Measurements from ENCODE around the gene LCN10.

LCN10 gene

GRCh38 chr9:136690806-136691261 is 51.9 kb downstream of the LCN10 start (continued):
- TF ChIP-seq PATZ1 (CRISPR knock-in tag; IDR thresholded peaks at IDR 0.05; ENCODE audit: borderline replicate concordance) (no peak), GLIS3 (CRISPR knock-in tag; IDR thresholded peaks at IDR 0.05) (no peak), BACH2 (CRISPR knock-in tag; IDR thresholded peaks at IDR 0.05; ENCODE audit: borderline replicate concordance) (no peak), ESRRG (CRISPR knock-in tag; IDR thresholded peaks at IDR 0.05) (no peak), RARB (CRISPR knock-in tag; IDR thresholded peaks at IDR 0.05) (no peak), PPARA (CRISPR knock-in tag; IDR thresholded peaks at IDR 0.05; ENCODE audit: borderline replicate concordance) (no peak), CSRNP3 (CRISPR knock-in tag; IDR thresholded peaks at IDR 0.05) (no peak), ZNF565 (CRISPR knock-in tag; conservative IDR thresholded peaks at IDR 0.05; ENCODE audit: low read depth) (no peak)

- ATAC-seq = no peak
These were observed 52.5 kb downstream of the LCN10 start for GRCh38 chr9:136690104-136690805.

GRCh38 chr9:136689108-136689460 is 53.7 kb downstream of the LCN10 start:
- no peak for ATAC-seq
- TF ChIP-seq PATZ1 (CRISPR knock-in tag; IDR thresholded peaks at IDR 0.05; ENCODE audit: borderline replicate concordance) (no peak), ZNF565 (CRISPR knock-in tag; conservative IDR thresholded peaks at IDR 0.05; ENCODE audit: low read depth) (no peak), SNAI2 (CRISPR knock-in tag; IDR thresholded peaks at IDR 0.05) (no peak), ZFP30 (CRISPR knock-in tag; IDR thresholded peaks at IDR 0.05) (no peak), ARNTL (CRISPR knock-in tag; IDR thresholded peaks at IDR 0.05; ENCODE audit: borderline replicate concordance, low read depth) (no peak), CREB5 (CRISPR knock-in tag; IDR thresholded peaks at IDR 0.05; ENCODE audit: low read depth) (no peak), BACH2 (CRISPR knock-in tag; IDR thresholded peaks at IDR 0.05; ENCODE audit: borderline replicate concordance) (no peak), PPARA (CRISPR knock-in tag; IDR thresholded peaks at IDR 0.05; ENCODE audit: borderline replicate concordance) (no peak), TOX (CRISPR knock-in tag; IDR thresholded peaks at IDR 0.05; ENCODE audit: borderline replicate concordance) (no peak)

More at GRCh38 chr9:136690104-136690805, 52.5 kb downstream of the LCN10 start:
- TF ChIP-seq ARNTL (CRISPR knock-in tag; IDR thresholded peaks at IDR 0.05; ENCODE audit: borderline replicate concordance, low read depth) = no peak
- TF ChIP-seq TOX (CRISPR knock-in tag; IDR thresholded peaks at IDR 0.05; ENCODE audit: borderline replicate concordance) = no peak
- no peak for TF ChIP-seq PATZ1 (CRISPR knock-in tag; IDR thresholded peaks at IDR 0.05; ENCODE audit: borderline replicate concordance)
- TF ChIP-seq ZNF8 (CRISPR knock-in tag; IDR thresholded peaks at IDR 0.05) = no peak
- no peak for TF ChIP-seq CREB5 (CRISPR knock-in tag; IDR thresholded peaks at IDR 0.05; ENCODE audit: low read depth)
- TF ChIP-seq ISL1 (CRISPR knock-in tag; IDR thresholded peaks at IDR 0.05) = no peak
- no peak for TF ChIP-seq TCF4 (CRISPR knock-in tag; IDR thresholded peaks at IDR 0.05; ENCODE audit: borderline replicate concordance)
- no peak for TF ChIP-seq ZFP3 (CRISPR knock-in tag; IDR thresholded peaks at IDR 0.05)
- no peak for TF ChIP-seq ZNF565 (CRISPR knock-in tag; conservative IDR thresholded peaks at IDR 0.05; ENCODE audit: low read depth)
- no peak for TF ChIP-seq PPARA (CRISPR knock-in tag; IDR thresholded peaks at IDR 0.05; ENCODE audit: borderline replicate concordance)
- TF ChIP-seq POU6F1 (CRISPR knock-in tag; IDR thresholded peaks at IDR 0.05; ENCODE audit: borderline replicate concordance, low read depth) = no peak
- no peak for TF ChIP-seq RARB (CRISPR knock-in tag; IDR thresholded peaks at IDR 0.05)
- no peak for TF ChIP-seq OSR1 (CRISPR knock-in tag; IDR thresholded peaks at IDR 0.05)
- TF ChIP-seq SNAI2 (CRISPR knock-in tag; IDR thresholded peaks at IDR 0.05) = no peak
- no peak for TF ChIP-seq BACH2 (CRISPR knock-in tag; IDR thresholded peaks at IDR 0.05; ENCODE audit: borderline replicate concordance)
- no peak for TF ChIP-seq ZFP30 (CRISPR knock-in tag; IDR thresholded peaks at IDR 0.05)
- no peak for TF ChIP-seq ZNF70 (CRISPR knock-in tag; IDR thresholded peaks at IDR 0.05)
